GM19328 (cell line): ENCODE results near the gene OSBPL3.

Experiments used
- ATAC-seq: cut with Tn5 transposase; IDR thresholded peaks from one replicate; pipeline ENCODE4 v1.9.1; 2021; ENCODE audit warnings: mild to moderate bottlenecking, moderate library complexity; ENCODE audit not compliant: unreplicated experiment

Gene OSBPL3

DNA sequence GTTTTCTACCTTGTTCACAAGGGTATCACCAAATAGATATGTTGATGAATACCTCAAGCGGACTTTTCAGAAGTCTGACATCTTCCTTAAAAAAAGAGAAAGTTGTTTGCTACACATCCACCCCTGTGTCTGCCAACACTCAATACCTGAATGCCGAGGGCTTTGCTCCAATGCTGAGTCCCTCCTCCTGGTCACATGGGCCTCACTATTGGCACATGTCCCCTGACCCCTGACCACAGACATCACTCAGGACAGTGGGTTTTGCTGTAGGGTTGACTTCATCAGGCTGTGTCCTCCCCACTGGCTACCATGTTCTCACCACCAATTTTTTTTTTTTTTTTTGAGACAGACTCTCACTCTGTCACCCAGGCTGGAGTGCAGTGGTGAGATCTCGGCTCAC lies 76.4 kb downstream of the OSBPL3 start:
- no peak for ATAC-seq

DNA sequence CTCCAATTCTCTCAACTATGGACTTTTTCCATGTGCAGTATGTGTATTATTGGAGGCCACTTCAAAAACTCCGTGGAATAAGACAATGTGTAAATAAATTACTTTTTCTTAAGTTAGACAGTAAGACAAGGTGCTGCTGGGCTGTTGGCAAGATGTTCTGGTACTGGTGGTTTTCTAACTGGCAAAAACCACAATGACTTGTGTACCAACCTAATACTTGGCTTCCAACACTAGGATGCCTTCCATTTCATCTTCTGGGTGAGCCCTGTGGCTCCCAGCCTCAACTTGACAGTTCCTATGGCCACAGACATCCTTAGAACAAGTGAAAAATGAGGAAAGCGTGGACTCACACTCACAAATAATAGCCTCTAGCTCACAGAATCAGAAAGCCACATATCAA lies 77.0 kb downstream of the OSBPL3 start:
- no peak for ATAC-seq

DNA sequence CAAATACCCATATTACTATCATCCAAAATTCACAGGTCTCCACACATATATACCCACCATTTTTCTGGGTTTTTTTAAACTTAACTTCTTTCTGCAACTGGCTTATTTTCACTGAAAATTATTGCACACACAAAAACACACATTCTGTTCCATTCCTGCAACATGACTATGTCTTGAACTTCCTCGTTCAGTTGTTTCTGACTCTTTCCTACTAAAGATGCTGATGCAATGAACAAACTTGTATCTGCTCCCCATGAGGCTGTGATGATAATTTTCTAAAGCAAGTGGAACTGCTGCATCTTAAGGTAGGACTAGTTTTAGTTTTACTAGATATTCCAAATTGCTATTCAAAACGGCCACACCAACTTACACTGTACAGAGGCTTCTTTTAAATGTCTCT lies 77.7 kb downstream of the OSBPL3 start:
- ATAC-seq = no peak

DNA sequence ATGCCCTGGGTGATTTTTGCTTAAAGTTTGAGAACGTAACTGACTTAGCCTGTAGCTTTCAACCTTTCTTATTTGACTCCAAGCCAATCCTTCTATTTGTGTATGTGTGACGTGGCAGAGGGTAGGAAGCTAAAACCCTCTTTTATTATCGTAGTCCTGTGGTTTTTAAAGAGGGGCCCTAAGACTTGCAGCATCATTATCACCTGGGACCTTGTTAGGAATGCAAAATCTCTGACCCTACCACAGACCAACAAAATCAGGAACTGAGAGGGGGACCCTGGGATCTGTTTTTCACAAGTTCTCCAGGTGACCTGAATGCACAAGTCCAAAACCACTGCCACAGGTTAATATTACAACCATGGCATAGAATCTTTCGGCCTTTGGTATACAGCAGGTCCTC lies 80.1 kb downstream of the OSBPL3 start:
- peak; percentile 49 for ATAC-seq

DNA sequence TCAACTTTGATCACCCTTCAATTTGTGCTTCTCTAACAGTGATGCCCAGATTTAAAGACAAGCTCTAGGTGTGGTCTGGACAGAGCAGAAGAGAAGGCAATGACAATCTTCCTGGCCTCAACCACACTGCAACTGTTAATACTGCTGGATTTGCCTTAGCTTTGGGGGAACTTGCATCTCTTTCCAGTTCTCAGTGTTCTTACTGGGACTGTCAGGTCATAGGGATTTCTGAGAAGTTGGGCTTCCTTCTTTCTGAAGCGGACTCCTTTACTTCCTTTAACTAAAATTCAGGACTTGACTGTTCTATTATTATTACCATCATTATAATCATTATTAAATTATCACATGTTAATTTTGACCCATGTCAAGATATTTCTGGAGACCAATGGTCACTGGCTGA lies 80.8 kb downstream of the OSBPL3 start:
- ATAC-seq = no peak

DNA sequence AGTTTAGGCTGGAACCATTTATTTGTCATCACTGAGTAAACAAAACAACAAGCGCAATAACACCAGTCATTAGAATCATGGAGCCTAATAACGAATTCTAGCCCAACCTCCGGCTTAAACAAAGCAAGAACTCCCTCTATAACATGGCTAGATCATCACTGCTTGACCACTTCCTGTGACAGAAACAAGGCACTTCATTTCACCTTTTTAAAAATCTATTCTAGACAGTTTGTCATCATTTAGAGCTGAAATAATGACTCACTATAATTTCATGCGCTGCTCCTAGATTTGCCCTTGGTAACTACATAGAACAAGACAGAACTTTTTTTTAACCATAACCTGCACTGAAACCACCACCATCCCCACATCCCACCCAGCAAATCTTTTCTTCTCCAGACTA lies 81.3 kb downstream of the OSBPL3 start:
- ATAC-seq = no peak

DNA sequence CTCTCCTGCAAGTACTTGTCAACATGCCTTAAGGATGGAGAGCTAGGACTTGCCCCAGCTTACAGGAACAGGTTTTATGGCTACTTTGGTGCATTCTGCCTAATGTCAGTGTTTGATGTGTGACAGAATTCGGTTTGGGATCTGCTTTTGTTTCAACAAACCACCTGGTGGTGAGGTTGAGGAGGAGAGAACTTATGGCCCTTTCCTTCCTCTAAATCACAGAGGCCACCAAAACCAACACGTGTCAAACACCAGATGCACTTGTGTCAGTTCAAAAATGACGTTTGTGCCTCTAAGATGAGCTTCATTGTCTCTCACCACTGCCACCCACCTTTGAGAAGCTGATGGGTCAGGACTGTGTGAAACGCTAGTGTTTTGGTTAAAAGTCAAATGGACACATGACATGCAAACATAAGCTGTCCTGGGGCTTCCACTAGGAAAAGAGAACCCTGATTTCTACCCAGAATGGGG lies 83.9 kb downstream of the OSBPL3 start:
- peak; percentile 66 for ATAC-seq

DNA sequence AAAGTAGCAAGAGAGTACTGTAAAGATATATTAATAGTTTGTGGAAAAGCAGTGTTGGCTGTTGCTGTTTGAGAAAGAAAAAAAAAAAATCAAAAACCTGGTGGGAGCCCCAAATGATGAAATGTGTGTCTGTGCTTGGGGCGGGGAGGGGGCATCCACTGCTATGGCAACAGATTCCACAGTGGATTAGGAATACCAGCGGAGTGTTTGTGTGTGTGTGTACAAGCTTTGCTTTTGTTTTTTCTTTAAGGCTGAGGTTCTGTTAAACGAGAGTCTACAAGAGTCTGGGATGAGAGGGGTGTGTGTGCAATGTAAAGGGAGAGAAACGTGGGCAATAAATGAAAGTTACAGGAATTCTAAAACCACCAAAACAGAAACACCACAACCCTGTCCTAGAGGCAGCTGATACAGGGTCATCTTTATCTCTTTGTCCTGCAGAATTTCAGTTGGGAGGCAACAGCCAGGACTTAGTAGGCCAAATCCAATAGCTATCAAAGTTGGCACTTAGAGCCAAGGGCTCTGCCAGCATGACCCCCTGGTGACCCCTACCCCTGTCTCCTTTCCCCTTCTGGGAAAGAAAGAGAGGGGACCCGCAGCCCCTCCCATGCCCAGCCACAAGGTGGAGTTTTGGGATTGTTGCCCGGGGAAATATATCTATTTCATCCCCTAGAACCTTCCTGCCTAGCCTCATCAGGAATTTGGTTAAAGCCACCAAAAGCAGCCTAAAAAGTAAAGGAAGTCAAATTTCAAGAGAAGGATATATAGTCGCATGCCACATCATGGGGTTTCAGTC lies 85.4 kb downstream of the OSBPL3 start:
- ATAC-seq = no peak

DNA sequence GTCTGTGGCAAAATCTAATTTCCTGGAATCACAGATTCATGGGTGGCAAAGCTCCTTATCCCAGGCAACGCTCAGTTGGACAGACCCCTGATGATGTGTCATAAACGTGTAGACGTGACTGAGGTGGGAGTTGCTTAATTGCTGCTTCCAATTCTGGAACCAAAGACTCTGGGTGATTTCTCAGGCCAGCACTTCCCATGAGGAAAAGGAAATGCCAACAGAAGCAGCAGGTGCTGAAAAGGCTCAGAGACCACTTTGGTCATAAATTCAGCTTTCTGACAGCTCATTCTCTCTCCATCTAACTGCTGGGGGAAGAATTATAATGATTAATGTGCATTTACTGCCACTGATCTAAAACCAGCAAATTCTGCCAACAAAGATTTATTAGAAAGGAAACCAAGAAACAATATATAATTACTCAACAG lies 88.7 kb downstream of the OSBPL3 start:
- ATAC-seq = no peak

DNA sequence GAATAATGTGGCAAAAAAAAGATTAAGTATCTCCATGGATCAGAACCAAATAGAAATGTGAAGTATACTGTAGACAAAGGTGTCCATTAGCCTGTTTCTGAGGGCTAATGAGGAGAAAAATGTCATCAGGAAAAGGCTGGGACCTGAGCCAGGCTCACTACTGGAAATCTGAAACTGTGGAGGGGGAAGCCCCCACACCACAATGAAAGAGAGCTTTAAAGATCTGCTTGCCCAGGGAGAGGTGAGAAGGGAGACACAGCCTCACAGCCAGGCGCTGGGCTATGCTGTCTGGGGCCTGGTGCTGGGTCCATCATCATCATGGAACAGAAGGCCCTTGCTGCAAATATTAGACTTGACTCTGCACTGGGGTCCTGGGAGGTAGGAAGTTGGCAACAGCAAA lies 90.4 kb downstream of the OSBPL3 start:
- ATAC-seq = no peak

DNA sequence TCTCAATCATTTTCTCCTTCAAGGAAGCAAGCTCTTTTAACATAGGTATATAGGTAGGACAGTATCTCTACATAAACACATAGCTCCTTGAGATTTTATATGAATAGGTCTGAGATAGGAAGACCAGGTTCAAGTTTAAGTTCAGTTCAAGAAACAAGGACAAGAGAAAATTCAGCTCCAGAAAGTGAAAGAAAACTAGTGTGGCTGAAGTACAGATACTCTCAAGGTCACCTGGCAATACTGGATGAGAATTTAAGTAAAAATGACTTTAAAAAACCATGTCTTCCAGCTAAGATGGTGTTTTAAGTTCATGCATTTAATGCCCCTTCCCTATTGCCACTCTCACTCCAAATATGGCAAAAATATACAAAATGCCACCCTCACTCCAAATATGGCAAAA lies 91.3 kb downstream of the OSBPL3 start:
- ATAC-seq = no peak

DNA sequence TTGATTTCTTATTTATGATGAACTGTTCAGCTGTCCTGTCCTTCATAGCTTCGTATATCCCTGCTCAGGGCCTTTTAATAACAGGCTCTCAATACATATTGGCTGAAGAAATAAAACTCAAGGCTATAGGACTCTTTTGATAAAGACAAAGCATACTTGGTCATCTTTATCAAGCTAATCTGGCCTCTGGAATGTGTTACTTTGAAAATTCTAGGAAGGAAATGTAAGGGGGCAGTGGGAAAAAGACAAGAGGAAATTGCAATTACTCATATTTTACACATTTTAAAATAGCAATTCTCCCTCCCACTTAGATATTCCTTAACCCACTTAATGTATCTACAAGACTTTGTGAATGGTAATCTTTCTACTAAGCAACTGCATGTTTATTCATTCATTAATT lies 94.3 kb downstream of the OSBPL3 start:
- no peak for ATAC-seq

DNA sequence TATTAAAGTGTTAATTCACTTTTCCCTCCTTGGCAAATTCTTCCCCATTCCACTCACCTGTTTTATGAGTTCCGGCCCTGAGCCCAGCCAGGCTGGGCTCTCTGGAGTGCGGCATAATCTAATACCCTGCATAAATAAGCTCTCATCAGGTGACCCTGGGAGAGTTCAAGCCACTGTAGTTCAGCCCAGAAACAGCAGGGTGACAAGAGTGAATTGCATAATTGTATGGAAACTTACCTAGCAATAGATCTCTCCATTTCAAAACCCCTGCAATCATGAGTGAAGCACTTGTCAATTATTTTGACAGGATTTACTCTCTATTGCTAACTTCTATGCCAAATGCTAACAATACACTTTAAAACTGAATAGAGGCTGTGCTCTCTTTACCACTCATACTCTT lies 94.7 kb downstream of the OSBPL3 start:
- no peak for ATAC-seq

DNA sequence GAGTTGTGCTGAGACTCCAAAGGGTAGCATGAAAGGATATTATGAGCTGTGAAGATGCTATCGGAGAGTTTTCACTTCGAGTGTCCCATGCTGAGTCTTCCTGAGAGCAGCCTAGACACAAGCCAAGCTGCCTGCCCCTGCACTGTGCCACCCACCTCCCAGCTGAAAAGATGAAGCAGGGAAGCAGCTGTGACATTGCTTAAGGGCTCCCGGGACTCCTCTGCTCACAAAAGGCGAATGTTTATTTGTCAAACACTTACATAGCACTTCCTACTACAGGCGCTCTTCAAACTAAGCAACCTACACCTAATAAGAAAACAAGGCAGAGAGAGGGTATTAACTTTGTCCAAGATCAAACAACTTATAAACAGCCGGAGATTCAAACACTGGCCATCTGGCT lies 95.6 kb downstream of the OSBPL3 start:
- ATAC-seq = no peak

DNA sequence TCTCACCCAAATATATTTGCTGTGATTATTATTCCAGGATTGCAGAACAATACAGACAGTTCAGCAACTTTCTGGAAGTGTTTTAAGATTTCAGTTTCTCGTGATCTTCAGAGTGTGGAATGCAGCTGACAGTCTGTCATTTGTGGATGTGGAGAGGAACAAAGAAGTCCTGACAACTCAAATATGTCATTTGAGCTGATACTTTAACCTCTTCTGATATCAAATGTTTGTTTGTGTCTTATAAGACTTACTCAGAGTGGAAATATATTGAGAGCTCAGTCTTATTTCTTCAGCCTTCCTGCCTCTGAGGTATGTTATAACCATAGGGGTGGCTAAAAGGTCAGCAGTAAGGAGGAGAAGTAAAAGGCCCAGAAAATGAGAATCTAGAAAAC lies 96.4 kb downstream of the OSBPL3 start:
- no peak for ATAC-seq

DNA sequence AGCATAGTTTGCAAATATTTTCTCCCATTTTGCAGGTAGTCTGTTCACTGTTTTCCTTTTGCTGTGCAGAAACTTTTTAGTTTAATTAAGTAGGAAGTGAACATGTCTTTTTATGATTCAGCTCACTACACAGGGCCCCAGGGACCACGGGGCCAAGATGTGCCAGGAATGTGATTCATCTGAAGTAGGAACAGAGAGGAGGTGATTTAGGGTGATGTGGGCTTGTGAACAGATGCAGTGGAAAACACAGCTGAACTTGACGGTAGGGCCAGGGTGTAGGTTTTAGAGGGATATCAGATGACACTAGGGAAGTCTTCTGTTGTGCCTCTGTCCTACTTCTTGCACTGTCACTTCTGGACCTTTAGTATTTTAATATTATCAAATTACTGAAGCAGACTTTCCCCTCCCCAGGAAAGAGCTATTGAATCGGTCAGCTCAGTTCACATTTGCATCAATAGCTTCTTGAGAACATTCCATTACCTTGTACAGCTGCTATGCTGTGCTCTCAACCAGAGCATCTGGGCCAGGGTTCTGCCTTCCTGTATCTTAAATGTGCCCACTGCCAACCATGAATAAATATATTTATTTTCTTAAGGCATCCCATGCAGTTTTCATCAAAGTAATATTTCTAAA lies 96.9 kb downstream of the OSBPL3 start:
- ATAC-seq = no peak

DNA sequence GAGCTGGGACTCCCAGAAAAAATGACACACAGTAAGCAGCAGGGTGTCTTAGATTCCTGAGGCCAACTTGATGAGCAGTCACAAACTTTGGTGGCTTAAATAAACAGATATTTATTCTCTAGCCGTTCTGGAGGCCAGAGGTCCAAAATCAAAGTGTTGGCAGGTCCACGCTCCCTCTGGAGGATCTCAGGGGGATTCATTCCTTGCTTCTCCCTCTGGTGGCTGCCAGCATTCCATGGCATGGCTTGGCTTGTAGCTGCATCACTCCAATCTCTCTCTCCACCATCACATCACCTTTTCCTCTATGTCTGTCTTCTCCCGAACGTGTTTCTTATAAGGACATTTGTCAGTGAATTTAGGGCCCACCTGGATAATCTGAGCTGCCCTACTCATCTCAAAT lies 98.4 kb downstream of the OSBPL3 start:
- ATAC-seq = no peak

DNA sequence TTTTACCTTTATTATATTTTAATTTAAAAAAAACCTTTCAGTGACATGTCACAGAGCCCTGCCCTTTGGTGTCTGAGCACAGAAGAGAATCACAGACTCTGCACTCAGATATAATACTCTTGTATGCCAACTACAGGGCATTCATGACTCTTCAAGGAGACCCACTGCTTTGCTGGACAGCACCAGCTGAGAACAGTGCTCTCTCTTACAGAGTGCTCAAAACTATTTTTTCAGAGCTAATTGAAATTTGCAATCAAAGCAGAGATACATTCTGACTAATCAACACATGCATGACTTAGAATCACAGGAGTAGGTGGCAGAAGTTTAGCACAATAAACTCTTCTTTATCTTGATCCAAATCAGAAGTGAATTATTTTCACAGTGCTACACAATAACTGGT lies 99.1 kb downstream of the OSBPL3 start:
- no peak for ATAC-seq

DNA sequence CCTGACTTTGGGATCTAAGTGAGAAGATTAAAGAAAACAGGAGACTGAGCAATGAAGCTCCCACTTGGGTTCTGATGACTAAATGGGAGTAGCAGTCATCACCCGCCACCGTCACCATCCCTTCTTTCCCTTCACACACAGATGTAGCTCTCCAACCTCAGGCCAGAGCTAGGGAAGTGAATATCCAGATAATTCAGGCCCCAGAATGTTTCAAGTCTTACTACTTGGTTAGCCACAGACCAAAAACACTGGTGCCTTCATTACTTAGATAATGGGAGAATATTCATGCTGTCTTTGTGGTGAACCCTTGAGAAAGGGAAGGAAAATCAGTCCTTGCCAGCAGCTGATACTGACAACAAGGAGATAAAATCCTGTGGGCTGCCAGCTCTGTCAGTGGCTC lies 100.7 kb downstream of the OSBPL3 start:
- ATAC-seq = no peak

DNA sequence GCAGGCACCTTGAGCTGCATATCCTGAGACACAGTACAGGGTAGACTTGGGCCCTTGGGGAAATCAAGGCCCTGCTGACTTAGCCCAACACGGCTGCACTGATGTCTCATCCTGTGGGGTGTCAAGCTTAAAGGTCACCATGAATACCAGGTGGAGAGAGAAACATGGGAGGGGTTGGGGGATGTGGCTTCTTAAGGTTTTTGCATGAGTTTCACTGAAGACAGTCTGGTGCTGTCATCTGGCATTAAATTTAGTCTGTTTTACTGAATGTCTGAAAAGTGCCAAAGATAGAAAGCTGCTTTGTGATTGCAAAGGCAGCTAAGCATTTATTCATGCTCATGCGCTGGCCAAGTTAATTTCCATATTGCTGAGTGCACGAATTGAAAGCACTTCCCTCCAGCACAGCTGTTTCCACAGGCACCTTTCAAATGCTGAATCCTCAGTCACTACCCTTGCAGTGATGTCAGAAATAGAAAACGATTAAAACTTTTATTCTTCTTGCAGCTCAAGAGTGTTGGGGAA lies 102.1 kb downstream of the OSBPL3 start:
- peak; percentile 94 for ATAC-seq

DNA sequence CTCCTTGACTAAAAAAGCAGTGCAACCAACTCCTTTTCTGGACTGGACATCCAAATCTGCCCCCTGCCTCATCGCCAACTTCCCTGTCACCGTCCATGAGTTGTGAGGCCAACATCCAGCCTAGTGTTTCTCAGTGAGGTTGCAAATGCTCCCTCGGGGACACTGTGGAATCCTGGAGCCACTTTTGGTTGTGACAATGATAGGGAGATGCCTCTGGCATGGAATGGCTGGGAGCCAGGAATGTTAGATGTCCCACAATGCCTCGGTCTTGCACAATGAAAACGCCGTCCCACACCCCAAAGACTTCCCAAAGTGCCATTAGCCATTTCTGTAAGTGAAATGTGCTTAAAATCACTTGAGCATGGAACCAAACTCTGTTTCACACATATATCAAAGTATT lies 105.2 kb downstream of the OSBPL3 start:
- no peak for ATAC-seq

DNA sequence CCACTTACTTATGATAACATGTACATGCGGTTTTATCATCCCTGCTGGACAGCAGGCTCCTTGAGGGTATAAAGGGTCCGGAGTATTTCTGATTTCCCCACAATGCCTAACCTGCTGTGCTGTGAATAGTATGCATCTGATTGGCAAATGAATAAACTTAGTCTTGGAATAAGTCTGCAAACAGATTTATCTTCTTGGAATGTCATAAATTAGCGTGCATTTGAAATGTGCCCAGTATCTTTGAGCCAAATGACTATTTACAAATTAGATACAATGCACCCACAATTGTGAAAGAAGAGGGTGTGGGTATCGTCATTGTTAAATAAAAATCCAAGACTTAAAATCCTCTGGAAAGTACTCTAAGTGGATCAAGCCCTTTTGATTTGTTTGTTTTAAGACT lies 106.0 kb downstream of the OSBPL3 start:
- ATAC-seq = no peak
